Transverse colon (tissue), 4 donors: ENCODE results near the gene SLC52A3. TPM values are rescaled to one million over a fixed set of nuclear protein-coding genes. Genes with fewer than 3 reads are reported as not detected.
A peak's percentile ranks its signal among the peaks of the same experiment; 100 is the strongest.

ENCODE experiments used
- DNase-seq: peaks from one replicate; pipeline ENCODE4 v3.0.0-alpha.2; 2019
- H3K27ac ChIP-seq, 4 donors: fragments of 200-600 bp; sonication (generic); 2 replicates each; pipeline ENCODE4 v1.5.1; 2016 to 2018; ENCODE audit warnings: inconsistent platforms in 4 of 4
- H3K27me3 ChIP-seq: fragments of 200-600 bp; sonication (generic); 2 replicates; pipeline ENCODE4 v1.5.1; 2017; ENCODE audit warnings: inconsistent platforms
- H3K36me3 ChIP-seq, 4 donors: fragments of 200-600 bp; sonication (generic); 2 replicates each; pipeline ENCODE4 v1.5.1; 2017 to 2019; ENCODE audit warnings: inconsistent platforms in 4 of 4
- H3K4me1 ChIP-seq, 4 donors: fragments of 200-600 bp; sonication (generic); 2 replicates each; pipeline ENCODE4 v1.5.1; 2017 to 2020; ENCODE audit warnings: inconsistent platforms in 4 of 4
- H3K4me3 ChIP-seq, 4 donors: fragments of 200-600 bp; sonication (generic); 1 replicate in 1 of 4; 2 replicates in 3 of 4; pipeline versions ENCODE4 v1.5.1 to v1.6.1; 2017 to 2019; ENCODE audit warnings: inconsistent platforms in 4 of 4
- H3K9me3 ChIP-seq, 2 donors: fragments of 200-600 bp; sonication (generic); 2 replicates each; pipeline ENCODE4 v1.5.1; 2017 to 2019; ENCODE audit warnings: inconsistent platforms in 2 of 2
- EP300 ChIP-seq: sonication (generic); formaldehyde crosslinking; IDR thresholded peaks from one replicate; pipeline ENCODE4 v1.6.1; 2017; ENCODE audit warnings: antibody characterized with exemption, low read depth
- POLR2A ChIP-seq: fragments of 450-650 bp; IDR thresholded peaks from one replicate; pipeline ENCODE4 v1.6.1; 2016; ENCODE audit warnings: antibody characterized with exemption, mild to moderate bottlenecking, moderate library complexity
- POLR2AphosphoS5 ChIP-seq, 3 donors: sonication (generic); formaldehyde crosslinking; IDR thresholded peaks; one replicate each; pipeline ENCODE4 v1.6.1; 2016; ENCODE audit warnings: antibody characterized with exemption in 3 of 3
- WGBS, 2 donors: methylation state at CpG; one replicate each; pipeline ENCODE4 v1.1.5; 2018; ENCODE audit warnings: low coverage in 1 of 2; 5-methylcytosine and 5-hydroxymethylcytosine counted together
- in situ Hi-C, 4 donors: fragments of 200-750 bp; cut with MboI; loops; one replicate each; pipeline versions ENCODE4 v1.15.0 to v1.15.1; 2017; ENCODE audit warnings: low sequenced_read_pairs in 3 of 4, low pct_ligation_motif_present in 1 of 4, low pct_unique_long_range_greater_than_20kb in 1 of 4
- intact Hi-C: fragments of 100-400 bp; cut with DNase I; formaldehyde crosslinking; loops from one replicate; pipeline ENCODE4 v1.15.1; 2023; ENCODE audit warnings: low total_unique reads
- total RNA-seq, 4 donors: library from RNA; depleted of rRNA; stranded (reverse); fragments of >200 nt; gene quantifications; one replicate each; pipeline ENCODE4 v1.1.0, GENCODE V29; 2016
- TF ChIP-seq, protein P1 (sequence below), 5 experiments: fragments of 200-600 bp in 3 of 5; fragments of 450-650 bp in 2 of 5; sonication (generic) in 3 of 5; IDR thresholded peaks; 1 replicate in 2 of 5; 2 replicates in 3 of 5; pipeline ENCODE4 v1.5.1; 2016 to 2017; ENCODE audit warnings: antibody characterized with exemption in 5 of 5, inconsistent platforms in 3 of 5, mild to moderate bottlenecking in 2 of 5, moderate library complexity in 1 of 5

Gene SLC52A3
- total RNA-seq, 4 donors from 2014 or later: 7.2 to 35.9 (median 15.3) TPM

DNA sequence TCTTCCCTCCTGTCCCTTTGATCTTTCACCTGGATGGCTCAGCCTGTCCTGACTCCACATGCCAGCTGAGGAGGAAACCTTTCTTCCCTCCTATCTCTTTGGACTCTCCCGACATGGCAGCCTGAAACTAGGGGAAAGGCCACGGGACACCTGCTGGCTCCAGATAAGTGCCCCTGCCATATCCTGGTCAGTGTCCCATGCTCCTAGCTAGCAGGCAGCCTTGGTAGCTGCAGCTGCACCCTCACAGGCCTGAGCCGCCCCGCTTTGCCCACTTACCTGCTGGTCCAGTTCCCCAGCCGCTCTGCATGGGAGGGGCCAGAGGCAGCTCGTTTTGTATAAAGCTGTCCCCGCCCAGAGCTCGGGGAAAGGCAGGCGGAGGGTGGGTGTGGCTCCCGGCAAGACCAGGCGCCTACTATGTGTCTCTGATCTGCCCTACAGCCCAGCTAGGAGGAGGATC lies 7.4 kb upstream of the SLC52A3 start:
- Histone ChIP-seq H3K27me3 (no peaks in the 10 kb centered on the region), H3K4me3 (peak overlapping the region in 1 of 4 donors; percentile 7), H3K9me3 (no peaks in the 10 kb centered on the region), H3K4me1 (peaks cover 0 to 25% (median 9%) of the 10 kb centered on the region in 4 donors), H3K36me3 (no peaks in the 10 kb centered on the region), H3K27ac (peak overlapping the region; percentile 41 to 75 (median 62))
- WGBS, 2 donors: 26% methylated on average over 11 of the region's 11 CpGs; no CpG with 5 or more reads in 1 of the 2 donors
- in situ Hi-C loops: no loop called here
- DNase-seq: peak; percentile 91
- intact Hi-C loops: no loop called here
- TF ChIP-seq EP300: no peak
- TF ChIP-seq POLR2A: peak; percentile 28
- peak; percentile 51 to 90 (median 61) for TF ChIP-seq POLR2AphosphoS5 (IDR thresholded peaks at IDR 0.05)
- TF ChIP-seq, protein P1, sequence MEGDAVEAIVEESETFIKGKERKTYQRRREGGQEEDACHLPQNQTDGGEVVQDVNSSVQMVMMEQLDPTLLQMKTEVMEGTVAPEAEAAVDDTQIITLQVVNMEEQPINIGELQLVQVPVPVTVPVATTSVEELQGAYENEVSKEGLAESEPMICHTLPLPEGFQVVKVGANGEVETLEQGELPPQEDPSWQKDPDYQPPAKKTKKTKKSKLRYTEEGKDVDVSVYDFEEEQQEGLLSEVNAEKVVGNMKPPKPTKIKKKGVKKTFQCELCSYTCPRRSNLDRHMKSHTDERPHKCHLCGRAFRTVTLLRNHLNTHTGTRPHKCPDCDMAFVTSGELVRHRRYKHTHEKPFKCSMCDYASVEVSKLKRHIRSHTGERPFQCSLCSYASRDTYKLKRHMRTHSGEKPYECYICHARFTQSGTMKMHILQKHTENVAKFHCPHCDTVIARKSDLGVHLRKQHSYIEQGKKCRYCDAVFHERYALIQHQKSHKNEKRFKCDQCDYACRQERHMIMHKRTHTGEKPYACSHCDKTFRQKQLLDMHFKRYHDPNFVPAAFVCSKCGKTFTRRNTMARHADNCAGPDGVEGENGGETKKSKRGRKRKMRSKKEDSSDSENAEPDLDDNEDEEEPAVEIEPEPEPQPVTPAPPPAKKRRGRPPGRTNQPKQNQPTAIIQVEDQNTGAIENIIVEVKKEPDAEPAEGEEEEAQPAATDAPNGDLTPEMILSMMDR (IDR thresholded peaks at IDR 0.05): no peak

DNA sequence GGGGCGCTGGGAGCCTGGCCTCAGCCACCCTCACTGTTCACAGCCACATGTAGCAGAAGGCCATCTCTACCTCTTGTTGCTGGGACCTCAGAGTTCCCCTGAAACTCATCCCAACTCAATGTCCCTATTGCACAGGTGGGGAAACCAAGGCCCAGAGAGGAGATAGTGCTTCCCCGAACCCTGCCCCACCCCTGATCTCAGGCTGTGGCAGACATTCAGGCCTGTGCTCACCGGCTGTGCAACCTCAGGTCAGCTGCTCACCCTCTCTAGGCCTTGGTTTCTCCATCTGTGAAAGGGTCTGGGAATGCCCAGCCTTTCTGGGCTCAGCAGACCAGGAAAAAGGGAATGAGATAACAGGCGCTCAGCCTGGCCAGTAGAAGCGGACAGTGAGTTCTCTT lies 6.4 kb upstream of the SLC52A3 start:
- TF ChIP-seq EP300 (no peak), POLR2A (no peak), POLR2AphosphoS5 (IDR thresholded peaks at IDR 0.05) (no peak)
- TF ChIP-seq, protein P1 (IDR thresholded peaks at IDR 0.05): no peak
- Histone ChIP-seq H3K36me3 (no peaks in the 10 kb centered on the region), H3K9me3 (no peaks in the 10 kb centered on the region), H3K4me3 (no peak overlapping the region), H3K27me3 (no peaks in the 10 kb centered on the region), H3K27ac (peak overlapping the region in 3 of 4 donors; percentile 52 to 75 (median 71)), H3K4me1 (peaks cover 0 to 30% (median 12%) of the 10 kb centered on the region in 4 donors)
- in situ Hi-C loops (no loop called here), intact Hi-C loops (no loop called here)
- WGBS, 2 donors: 74 to 92% methylated on average over 1 to 5 of the region's 5 CpGs
- DNase-seq: no peak

DNA sequence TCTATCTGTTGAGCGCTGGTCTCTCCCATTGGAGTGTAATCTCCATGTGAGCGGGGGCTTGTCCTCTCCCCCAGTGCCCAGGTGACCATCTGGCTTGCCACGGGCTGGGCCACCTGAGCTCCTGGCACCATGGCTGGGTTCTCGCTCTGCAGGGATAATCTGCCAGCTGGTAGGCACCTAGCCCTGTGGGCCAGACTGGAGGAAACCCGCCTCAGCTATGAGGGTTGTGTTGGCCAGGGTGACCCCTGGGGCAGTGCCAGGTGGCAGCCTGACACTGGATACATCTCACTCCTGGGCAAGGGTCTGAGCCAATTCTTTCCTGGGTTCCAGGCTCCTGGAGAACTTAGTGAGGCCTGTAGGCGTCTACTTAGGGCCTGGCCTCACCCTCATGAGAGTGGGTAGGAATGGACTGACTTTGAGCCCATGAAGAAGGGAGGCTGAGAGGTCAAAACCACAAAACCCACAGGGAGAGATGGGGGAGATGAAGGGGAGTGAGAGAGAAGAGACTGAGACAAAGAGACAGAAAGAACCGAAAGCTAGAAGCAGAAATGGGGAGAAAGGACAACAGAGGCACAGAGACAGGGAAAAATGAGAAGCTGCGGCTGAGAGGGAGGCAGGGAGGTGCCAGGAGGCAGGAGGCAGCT lies 5.8 kb upstream of the SLC52A3 start:
- no peak for DNase-seq
- no peaks in the 10 kb centered on the region for H3K9me3 ChIP-seq
- peaks cover 0 to 34% (median 15%) of the 10 kb centered on the region in 4 donors for H3K4me1 ChIP-seq
- H3K36me3 ChIP-seq: no peaks in the 10 kb centered on the region
- intact Hi-C loops: no loop called here
- no peaks in the 10 kb centered on the region for H3K27me3 ChIP-seq
- H3K27ac ChIP-seq: peak overlapping the region in 1 of 4 donors; percentile 75
- WGBS, 2 donors: 75 to 80% methylated on average over 2 to 6 of the region's 8 CpGs
- in situ Hi-C loops: no loop called here
- TF ChIP-seq EP300 (no peak), POLR2AphosphoS5 (IDR thresholded peaks at IDR 0.05) (no peak), POLR2A (no peak)
- TF ChIP-seq, protein P1 (IDR thresholded peaks at IDR 0.05): no peak
- no peak overlapping the region for H3K4me3 ChIP-seq

DNA sequence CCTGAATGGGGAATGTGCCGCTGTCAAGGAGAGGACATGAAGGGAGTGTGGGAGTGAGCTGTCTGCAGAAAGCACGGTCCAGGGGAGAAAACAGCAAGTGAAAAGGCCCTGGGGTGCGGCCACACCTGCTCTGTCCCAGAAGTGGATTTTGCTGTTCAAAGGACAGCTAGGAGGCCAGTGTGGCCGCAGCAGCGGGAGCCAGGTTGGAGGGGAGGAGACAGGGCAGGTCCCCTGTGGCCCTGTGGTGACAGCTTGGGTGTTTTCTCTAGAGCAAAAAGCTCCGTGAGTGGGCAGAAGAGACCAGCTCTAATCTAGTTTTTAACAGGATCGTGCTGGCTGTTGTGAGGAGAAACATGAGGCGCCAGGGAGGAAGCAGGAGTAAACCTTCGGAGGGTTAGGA lies 4.5 kb upstream of the SLC52A3 start:
- WGBS, 2 donors: 57 to 100% methylated on average over 1 to 8 of the region's 9 CpGs
- DNase-seq: no peak
- TF ChIP-seq EP300: no peak
- TF ChIP-seq, protein P1 (IDR thresholded peaks at IDR 0.05): no peak
- TF ChIP-seq POLR2AphosphoS5 (IDR thresholded peaks at IDR 0.05): no peak
- TF ChIP-seq POLR2A: no peak
- no peak overlapping the region for H3K4me3 ChIP-seq
- H3K4me1 ChIP-seq: peaks cover 0 to 38% (median 18%) of the 10 kb centered on the region in 4 donors
- H3K9me3 ChIP-seq: no peaks in the 10 kb centered on the region
- in situ Hi-C loops: no loop called here
- intact Hi-C loops: no loop called here
- H3K27ac ChIP-seq: peak overlapping the region; percentile 12 to 75 (median 44)
- H3K36me3 ChIP-seq: no peaks in the 10 kb centered on the region
- no peaks in the 10 kb centered on the region for H3K27me3 ChIP-seq
